Measurements from ENCODE around the gene CDKAL1. TPM values are rescaled to one million over a fixed set of nuclear protein-coding genes. Genes with fewer than 3 reads are reported as not detected.
A peak's percentile ranks its signal among the peaks of the same experiment; 100 is the strongest.

The CDKAL1 gene
- total RNA-seq, 1 donor from 2014 or later, result 11.3 TPM

DNA sequence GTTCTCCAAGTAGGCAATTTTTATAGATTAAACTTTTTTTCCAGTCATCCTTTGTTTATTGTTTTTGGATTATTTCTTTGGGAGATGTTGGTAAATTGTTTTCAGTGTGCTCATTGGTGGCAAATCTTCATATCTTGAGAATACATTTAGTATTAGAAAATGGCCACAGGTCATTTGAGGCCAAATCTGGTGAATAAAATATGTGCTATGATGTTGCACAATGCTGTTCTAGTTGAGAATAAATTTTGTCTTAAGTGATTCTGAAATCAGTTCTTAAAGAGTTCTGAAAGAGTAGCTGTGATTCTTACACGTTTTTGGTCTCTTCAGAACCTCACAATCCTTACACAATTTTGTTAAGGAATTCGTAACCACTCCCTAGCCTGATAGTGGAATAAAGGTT lies 20.1 kb downstream of the CDKAL1 start:
- Histone ChIP-seq H3K27ac (no peak overlapping the region), H3K4me3 (no peak overlapping the region), H3K36me3 (peaks cover 0 to 16% of the 10 kb centered on the region in 2 donors), H3K9me3 (no peaks in the 10 kb centered on the region), H3K27me3 (no peaks in the 10 kb centered on the region), H3K4me1 (no peaks in the 10 kb centered on the region)
- TF ChIP-seq POLR2AphosphoS5 (IDR thresholded peaks at IDR 0.05; ENCODE audit: insufficient read depth in 1 of 2, low read depth in 1 of 2) (no peak), POLR2A (IDR thresholded peaks at IDR 0.05) (no peak)
- TF ChIP-seq, protein P1, sequence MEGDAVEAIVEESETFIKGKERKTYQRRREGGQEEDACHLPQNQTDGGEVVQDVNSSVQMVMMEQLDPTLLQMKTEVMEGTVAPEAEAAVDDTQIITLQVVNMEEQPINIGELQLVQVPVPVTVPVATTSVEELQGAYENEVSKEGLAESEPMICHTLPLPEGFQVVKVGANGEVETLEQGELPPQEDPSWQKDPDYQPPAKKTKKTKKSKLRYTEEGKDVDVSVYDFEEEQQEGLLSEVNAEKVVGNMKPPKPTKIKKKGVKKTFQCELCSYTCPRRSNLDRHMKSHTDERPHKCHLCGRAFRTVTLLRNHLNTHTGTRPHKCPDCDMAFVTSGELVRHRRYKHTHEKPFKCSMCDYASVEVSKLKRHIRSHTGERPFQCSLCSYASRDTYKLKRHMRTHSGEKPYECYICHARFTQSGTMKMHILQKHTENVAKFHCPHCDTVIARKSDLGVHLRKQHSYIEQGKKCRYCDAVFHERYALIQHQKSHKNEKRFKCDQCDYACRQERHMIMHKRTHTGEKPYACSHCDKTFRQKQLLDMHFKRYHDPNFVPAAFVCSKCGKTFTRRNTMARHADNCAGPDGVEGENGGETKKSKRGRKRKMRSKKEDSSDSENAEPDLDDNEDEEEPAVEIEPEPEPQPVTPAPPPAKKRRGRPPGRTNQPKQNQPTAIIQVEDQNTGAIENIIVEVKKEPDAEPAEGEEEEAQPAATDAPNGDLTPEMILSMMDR (IDR thresholded peaks at IDR 0.05), result no peak
- intact Hi-C loops (cut with DNase I), result loop anchor here (10.0 kb wide), 1 partner anchor 1040 kb away; the partner anchor contains the start of gene SOX4
- DNase-seq (ENCODE audit: extremely low spot score in 2 of 2), result no peak

DNA sequence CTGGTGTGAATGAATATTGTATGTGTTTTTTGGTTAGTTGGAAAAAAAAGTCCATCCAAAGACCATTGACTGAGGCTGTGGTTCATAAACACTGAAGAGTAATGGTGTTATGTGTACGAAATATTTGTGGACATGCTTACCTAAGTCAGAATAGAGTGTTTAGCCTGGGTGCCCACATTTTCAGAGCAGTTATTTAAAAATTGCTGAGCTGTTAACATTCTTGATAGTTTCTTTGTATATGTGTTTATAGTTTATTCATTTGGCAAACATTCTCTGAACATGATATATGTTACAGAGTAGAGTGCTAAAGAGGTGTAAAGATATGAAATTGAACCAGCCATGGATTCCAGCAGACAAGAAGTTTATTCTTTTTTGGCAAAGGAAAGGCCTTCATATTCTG lies 20.6 kb downstream of the CDKAL1 start:
- H3K27ac ChIP-seq, result no peak overlapping the region
- H3K36me3 ChIP-seq, result peaks cover 0 to 16% of the 10 kb centered on the region in 2 donors
- H3K4me3 ChIP-seq, result no peak overlapping the region
- H3K4me1 ChIP-seq, result no peaks in the 10 kb centered on the region
- intact Hi-C loops (cut with DNase I), result loop anchor here (10.0 kb wide), 1 partner anchor 1040 kb away; the partner anchor contains the start of gene SOX4
- H3K9me3 ChIP-seq, result no peaks in the 10 kb centered on the region
- DNase-seq (ENCODE audit: extremely low spot score in 2 of 2), result no peak
- H3K27me3 ChIP-seq, result no peaks in the 10 kb centered on the region
- TF ChIP-seq, protein P1 (IDR thresholded peaks at IDR 0.05), result no peak
- TF ChIP-seq POLR2A (IDR thresholded peaks at IDR 0.05), result no peak
- TF ChIP-seq POLR2AphosphoS5 (IDR thresholded peaks at IDR 0.05; ENCODE audit: insufficient read depth in 1 of 2, low read depth in 1 of 2), result no peak

DNA sequence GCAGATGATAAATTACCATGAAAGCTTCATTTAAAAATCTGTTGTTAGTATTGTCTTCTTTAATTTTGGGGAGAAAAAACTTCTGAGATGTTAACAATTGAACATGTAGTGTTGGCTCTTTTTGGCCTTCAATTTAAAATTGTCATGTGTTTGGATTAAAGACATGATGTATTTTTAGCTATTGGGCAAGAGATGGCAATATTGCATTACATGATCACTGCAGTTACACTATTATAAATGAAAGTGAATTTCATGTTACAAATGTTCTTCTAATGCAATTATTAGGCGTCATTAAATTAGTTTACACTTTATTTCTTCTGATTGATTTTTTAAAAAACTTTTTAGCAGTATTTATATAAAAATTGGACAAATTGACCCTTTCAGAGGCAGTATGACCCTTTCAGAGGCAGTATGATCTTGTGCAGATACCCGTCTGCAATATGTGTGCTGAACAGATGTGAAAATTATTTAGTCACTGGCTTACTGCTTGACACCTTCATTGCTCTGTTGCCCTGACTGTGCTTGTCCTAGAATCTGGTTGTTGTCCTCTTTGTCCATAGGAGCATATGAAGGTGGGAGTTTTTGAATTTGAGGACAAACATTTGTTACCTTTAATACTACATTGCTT lies 25.8 kb downstream of the CDKAL1 start:
- intact Hi-C loops (cut with DNase I), result loop anchor here (10.0 kb wide), 1 partner anchor 1035 kb away; the partner anchor contains the start of gene SOX4
- H3K9me3 ChIP-seq, result no peaks in the 10 kb centered on the region
- TF ChIP-seq, protein P1 (IDR thresholded peaks at IDR 0.05), result no peak
- no peak for TF ChIP-seq POLR2AphosphoS5 (IDR thresholded peaks at IDR 0.05; ENCODE audit: insufficient read depth in 1 of 2, low read depth in 1 of 2)
- no peak overlapping the region for H3K4me3 ChIP-seq
- DNase-seq (ENCODE audit: extremely low spot score in 2 of 2), result no peak
- no peaks in the 10 kb centered on the region for H3K27me3 ChIP-seq
- no peaks in the 10 kb centered on the region for H3K4me1 ChIP-seq
- H3K36me3 ChIP-seq, result no peaks in the 10 kb centered on the region
- no peak overlapping the region for H3K27ac ChIP-seq

GRCh38 chr6:20563377-20563776 lies 29.1 kb downstream of the CDKAL1 start:
- TF ChIP-seq POLR2A (IDR thresholded peaks at IDR 0.05) (no peak), POLR2AphosphoS5 (IDR thresholded peaks at IDR 0.05; ENCODE audit: insufficient read depth in 1 of 2, low read depth in 1 of 2) (no peak)
- TF ChIP-seq, protein P1 (IDR thresholded peaks at IDR 0.05), result no peak
- intact Hi-C loops (cut with DNase I), result no loop called here
- DNase-seq (ENCODE audit: extremely low spot score in 2 of 2), result no peak

DNA sequence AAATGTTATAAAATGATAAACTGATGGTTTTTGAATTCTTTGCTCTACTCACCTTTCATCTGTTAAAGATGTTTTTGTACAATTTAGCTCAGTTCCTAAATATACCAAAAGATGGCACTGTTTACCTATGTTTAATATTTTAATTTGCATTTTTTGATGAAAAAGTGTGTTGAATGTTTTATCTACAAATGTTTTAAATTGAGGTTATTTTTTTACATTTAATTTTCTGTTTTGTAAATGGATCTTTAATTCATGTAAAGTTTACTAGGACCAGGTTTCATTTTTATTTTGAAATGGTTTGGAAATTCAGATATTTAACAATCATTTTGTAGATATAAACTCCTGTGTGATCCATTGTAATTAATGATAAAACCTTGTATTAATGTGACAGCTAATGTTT lies 30.0 kb downstream of the CDKAL1 start:
- intact Hi-C loops (cut with DNase I), result no loop called here
- no peak overlapping the region for H3K4me3 ChIP-seq

More at GRCh38 chr6:20563377-20563776, 29.1 kb downstream of the CDKAL1 start:
- H3K4me3 ChIP-seq, result no peak overlapping the region
- H3K27me3 ChIP-seq, result no peaks in the 10 kb centered on the region
- no peaks in the 10 kb centered on the region for H3K9me3 ChIP-seq
- no peaks in the 10 kb centered on the region for H3K4me1 ChIP-seq
- no peaks in the 10 kb centered on the region for H3K36me3 ChIP-seq
- no peak overlapping the region for H3K27ac ChIP-seq

More for the DNA sequence above, 30.0 kb downstream of the CDKAL1 start:
- DNase-seq (ENCODE audit: extremely low spot score in 2 of 2), result no peak
- H3K27ac ChIP-seq, result no peak overlapping the region
- TF ChIP-seq, protein P1 (IDR thresholded peaks at IDR 0.05), result peak; percentile 10 to 65 (median 29)
- no peak for TF ChIP-seq POLR2AphosphoS5 (IDR thresholded peaks at IDR 0.05; ENCODE audit: insufficient read depth in 1 of 2, low read depth in 1 of 2)
- no peaks in the 10 kb centered on the region for H3K4me1 ChIP-seq
- H3K9me3 ChIP-seq, result no peaks in the 10 kb centered on the region
- no peaks in the 10 kb centered on the region for H3K36me3 ChIP-seq
- H3K27me3 ChIP-seq, result no peaks in the 10 kb centered on the region

All from vagina (tissue), 2 donors.